Glomerular visceral epithelial cell (primary cell): ENCODE results near the gene TNS1.

Source experiments
- DNase-seq: peaks from one replicate; pipeline ENCODE4 v3.0.0-alpha.2; 2016; ENCODE audit errors: extremely low spot score

Gene TNS1

GRCh38 chr2:217998926-217999594, 3.7 kb downstream of the TNS1 start:
- no peak for DNase-seq

GRCh38 chr2:217997510-217997909, 5.3 kb downstream of the TNS1 start:
- no peak for DNase-seq

- DNase-seq, result peak; percentile 47
Measured at GRCh38 chr2:217996361-217996760, 6.4 kb downstream of the TNS1 start.

GRCh38 chr2:217995731-217996231, 7.0 kb downstream of the TNS1 start:
- no peak for DNase-seq

GRCh38 chr2:217994776-217995274, 8.0 kb downstream of the TNS1 start:
- peak; percentile 71 for DNase-seq

- peak; percentile 38 for DNase-seq
Measured at GRCh38 chr2:217993817-217994463, 8.9 kb downstream of the TNS1 start.

GRCh38 chr2:217993138-217993537, 9.7 kb downstream of the TNS1 start:
- DNase-seq, result no peak

GRCh38 chr2:217992061-217992460, 10.7 kb downstream of the TNS1 start:
- DNase-seq, result no peak

GRCh38 chr2:217990791-217991465, 11.9 kb downstream of the TNS1 start:
- no peak for DNase-seq

GRCh38 chr2:217990389-217990788, 12.4 kb downstream of the TNS1 start:
- no peak for DNase-seq

- no peak for DNase-seq
Measured at GRCh38 chr2:217989221-217989948, 13.4 kb downstream of the TNS1 start.

GRCh38 chr2:217988840-217989204, 14.0 kb downstream of the TNS1 start:
- DNase-seq, result peak; percentile 58

- peak; percentile 82 for DNase-seq
Measured at GRCh38 chr2:217988014-217988839, 14.6 kb downstream of the TNS1 start.

GRCh38 chr2:217987391-217987790, 15.4 kb downstream of the TNS1 start:
- no peak for DNase-seq

GRCh38 chr2:217986256-217986961, 16.4 kb downstream of the TNS1 start:
- no peak for DNase-seq

GRCh38 chr2:217983276-217984233, 19.2 kb downstream of the TNS1 start:
- no peak for DNase-seq

GRCh38 chr2:217981971-217982370, 20.8 kb downstream of the TNS1 start:
- no peak for DNase-seq

- no peak for DNase-seq
Measured at GRCh38 chr2:217981084-217981730, 21.6 kb downstream of the TNS1 start.

- no peak for DNase-seq
Measured at GRCh38 chr2:217980591-217980990, 22.2 kb downstream of the TNS1 start.
